NOMO-1 treated with DMSO at 0.1 percent for 48 hours (cell line): ENCODE measurements around the gene ITGB2.
"Not testable (repeated sequence)": the region's sequence is repeated elsewhere in the genome, so short reads cannot be mapped to it uniquely, and the experiment has no call there.

ENCODE experiments used
- DNase-seq: peaks from one replicate; lab custom pipeline; 2025; ENCODE audit not compliant: unreplicated experiment; lab: John Stamatoyannopoulos, UW

Gene ITGB2

DNA sequence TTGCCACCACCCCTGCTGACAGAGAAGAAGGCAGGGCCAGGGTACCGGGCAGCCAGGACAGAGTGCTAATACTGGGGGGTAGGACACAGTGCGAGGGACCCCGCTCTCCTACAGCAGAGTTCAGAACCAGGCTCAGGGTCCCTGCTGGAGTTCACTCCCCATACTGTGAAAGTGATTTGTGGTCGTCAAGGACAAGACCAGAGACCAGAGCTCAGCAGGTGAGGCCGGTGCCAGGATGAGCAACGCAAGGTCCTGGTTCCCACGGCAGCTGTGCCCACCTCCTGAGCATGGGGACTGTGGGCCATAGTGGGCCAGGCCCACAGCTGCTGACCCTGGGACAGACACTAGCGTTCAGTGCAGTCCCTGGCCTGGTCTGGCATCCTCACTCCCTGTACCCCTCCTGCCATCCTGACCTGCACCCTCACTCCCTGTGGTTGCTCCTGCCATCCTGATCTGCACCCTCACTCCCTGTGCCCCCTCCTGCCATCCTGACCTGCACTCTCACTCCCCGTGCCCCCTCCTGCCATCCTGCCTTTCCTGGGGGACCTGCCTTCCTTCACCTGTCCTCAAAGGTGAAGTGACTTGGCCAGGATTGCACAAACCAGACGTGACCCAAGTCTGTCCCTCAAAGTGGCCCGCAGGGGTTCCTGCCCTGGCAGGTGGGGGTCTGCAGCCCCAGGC lies 33.4 kb downstream of the ITGB2 start:
- DNase-seq, result no peak

DNA sequence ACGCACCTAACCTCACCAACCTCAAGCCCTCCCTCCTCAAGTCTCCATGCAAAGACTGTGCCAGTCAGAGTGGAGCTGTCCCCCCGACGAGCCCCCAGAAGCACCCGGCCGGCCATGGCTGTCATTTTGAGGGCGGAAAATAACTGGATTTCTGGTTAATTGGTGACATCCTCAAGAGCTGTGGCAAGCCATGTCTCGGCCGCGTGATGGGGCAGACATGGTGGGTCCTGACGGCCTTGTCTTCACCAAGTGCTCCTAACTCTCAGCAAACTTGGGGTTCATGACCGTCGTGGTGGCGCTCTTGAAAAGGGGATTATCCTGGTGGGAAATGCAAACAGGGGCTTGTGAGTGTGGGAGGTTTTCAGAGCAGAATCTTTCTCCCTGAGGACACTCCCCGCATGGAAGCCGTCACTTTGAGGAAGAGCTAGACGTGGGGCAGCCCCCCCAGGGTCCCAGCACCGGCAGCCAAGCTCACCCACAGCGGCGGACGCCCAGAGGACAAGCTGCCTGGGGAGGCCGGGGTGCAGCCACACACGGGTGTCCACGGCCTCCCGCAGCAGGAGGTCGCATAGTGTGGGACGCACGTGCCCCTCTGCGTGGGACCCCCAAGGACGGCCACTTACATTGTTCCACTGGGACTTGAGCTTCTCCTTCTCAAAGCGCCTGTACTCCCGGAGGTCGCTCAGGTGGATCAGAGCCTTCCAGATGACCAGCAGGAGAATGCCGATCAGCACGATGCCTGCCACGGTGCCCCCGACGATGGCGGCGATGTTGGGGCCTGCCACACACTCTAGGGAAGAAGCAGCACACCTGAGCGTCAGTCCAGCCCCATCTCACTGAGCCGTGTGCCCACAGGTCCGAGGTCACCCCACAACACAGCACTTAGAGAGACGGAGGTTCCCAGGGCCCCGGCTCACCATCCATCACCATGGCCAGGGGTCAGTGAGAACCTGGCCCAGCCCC lies 34.3 kb downstream of the ITGB2 start:
- DNase-seq, result no peak

GRCh38 chr21:44885615-44886014 lies 35.1 kb downstream of the ITGB2 start:
- DNase-seq, result no peak

GRCh38 chr21:44884097-44884496 lies 36.6 kb downstream of the ITGB2 start:
- DNase-seq, result no peak

- DNase-seq, result no peak
Observed at GRCh38 chr21:44883250-44883649, 37.4 kb downstream of the ITGB2 start.

- no peak for DNase-seq
Observed at GRCh38 chr21:44881198-44881872, 39.4 kb downstream of the ITGB2 start.

DNA sequence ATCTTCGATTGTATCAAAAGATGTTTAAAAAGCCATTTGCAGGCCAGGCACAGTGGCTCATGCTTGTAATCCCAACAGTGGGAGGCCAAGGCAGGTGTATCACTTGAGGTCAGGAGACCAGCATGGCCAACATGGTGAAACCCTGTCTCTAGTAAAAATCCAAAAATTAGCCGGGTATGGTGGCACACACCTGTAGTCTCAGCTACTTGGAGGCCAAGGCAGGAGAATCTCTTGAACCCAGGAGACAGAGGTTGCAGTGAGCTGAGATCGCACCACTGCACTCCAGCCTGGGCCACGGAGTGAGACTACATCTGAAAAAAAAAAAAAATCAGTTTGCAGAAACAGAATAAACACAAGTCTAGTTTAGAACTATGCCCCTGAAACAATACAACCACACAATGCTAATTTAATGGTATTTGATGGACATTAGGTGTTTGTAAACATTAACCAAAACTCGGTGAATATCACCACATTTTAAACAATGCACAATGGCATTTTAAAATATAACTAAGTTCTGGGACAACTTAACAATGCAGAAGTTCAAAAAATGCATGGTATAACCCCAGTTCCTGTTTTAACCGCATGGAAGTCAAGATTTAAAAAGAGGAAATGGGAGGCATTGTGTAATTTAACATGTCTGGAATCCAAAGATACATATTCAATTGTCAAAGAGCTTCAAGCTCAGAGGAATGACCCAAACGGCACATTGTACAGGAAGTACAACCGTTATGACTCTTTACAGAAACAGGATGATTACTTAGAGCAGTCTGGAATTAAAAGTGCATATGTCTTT lies 40.1 kb downstream of the ITGB2 start:
- DNase-seq, result peak; percentile 98

- DNase-seq, result not testable (repeated sequence)
Observed at GRCh38 chr21:44879238-44879637, 41.5 kb downstream of the ITGB2 start.

GRCh38 chr21:44878053-44878982 lies 42.4 kb downstream of the ITGB2 start:
- peak; percentile 91 for DNase-seq

DNA sequence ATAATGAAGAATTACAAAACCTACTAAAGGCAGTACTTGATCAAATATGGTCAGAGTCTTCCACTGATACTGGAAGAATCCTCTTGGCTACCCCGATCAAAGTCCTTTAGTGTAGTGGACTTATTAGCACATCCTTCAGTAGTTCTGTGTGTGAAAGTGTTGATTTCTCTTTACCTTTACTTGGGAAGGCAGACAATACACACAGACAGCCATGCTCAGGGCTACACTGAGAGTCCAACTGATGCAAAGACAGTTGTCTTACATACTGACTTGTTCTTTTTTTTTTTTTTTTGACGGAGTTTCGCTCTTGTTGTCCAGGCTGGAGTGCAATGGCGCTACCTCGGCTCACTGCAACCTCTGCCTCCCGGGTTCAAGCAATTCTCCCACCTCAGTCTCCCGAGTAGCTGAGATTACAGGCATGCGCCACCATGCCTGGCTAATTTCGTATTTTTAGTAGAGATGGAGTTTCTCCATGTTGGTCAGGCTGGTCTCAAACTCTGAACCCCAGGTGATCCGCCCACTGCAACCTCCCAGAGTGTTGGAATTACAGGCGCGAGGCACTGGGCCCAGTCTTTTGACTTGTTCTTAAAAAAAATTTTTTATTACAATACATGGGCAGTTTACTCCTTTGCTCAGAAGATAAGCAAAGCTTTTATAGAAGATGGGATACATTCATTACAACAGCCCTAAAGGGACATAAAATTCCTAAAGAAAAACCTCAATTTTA lies 43.7 kb downstream of the ITGB2 start:
- no peak for DNase-seq

GRCh38 chr21:44875316-44875700 lies 45.4 kb downstream of the ITGB2 start:
- peak; percentile 32 for DNase-seq

DNA sequence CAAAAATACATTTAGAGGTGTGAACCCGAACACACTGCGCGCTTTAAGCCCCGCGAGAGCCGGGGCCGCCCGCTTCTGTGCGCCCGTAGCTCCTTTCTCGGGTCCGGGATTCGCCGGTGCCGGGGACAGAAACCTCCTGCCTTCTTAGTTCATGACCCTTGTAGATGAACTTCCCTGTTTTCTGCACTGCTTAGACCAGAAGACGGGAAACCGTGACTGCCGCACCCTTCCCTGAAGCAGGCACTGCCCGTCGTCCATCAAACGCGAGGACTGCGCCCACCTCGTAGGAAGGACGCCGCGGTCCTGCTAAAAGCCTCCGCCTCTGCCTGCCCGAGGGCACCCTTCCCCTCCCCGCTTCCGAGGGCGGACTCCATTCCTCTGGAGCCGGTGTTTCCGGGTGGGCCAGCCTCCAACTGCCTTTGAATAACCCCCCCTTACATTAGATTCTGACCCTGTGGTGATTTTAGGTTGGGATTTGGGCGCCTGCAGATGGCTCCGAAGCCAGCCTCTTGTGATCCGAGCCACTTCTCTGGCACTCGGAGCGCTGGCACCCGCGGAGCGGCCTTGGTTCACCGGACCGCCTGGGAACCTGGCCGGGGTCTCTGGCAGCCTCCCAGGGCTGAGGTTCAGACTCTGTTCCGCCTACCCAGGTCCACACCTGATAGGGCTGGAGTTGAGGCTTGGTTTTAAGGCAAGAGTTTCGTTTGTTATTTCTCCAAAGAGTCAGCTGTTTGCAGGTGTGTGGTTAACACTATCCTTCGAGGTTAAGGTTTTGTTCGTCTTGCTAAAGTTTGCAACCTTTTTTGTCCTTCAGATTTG lies 46.0 kb downstream of the ITGB2 start:
- DNase-seq, result peak; percentile 61

- DNase-seq, result no peak
Observed at GRCh38 chr21:44874240-44874496, 46.5 kb downstream of the ITGB2 start.

DNA sequence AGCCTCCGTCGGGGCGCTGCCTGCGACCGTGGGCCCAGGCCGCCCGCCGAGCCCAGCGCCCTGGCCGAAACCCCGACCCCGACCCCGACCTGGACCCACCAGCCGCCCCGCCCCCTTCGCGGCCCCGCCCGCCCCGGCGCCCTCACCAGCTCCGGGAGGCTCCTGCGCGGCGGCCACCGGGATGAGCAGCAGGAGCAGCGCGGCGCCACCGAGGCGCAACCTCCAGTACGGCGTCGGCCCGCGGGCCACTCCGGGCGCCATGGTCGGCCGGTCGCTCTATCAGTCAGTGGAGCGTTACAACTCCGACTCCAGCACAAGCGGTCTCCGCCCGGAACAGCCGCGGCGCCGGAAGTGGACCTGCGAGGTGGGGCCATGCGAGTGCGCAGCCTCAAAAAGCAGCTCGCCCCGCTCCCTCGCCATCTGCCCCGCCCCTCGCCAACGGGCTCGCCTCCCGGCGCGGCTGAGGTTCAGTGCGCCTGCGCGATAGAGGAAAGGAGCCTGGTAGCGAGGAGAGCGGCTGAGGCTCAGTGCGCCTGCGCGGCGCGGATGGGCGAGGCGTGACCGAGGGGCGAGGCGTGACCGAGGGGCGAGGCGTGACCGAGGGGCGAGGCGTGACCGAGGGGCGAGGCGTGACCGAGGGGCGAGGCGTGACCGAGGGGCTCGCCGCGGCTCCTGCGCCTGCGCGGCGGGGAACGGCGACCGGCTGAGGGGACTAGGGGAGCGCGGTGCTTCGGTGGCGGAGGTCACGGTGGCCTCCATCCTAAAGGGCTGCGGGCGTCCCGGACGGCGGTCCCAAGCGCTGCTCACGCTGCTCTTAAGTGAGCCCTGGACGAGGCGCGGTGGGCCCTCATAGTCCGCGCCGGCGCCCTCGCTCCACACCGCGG lies 47.1 kb downstream of the ITGB2 start, which contains the start of gene PTTG1IP:
TSS of gene PTTG1IP (minus strand) at position 335 of the 884 bp plus-strand sequence. CDS start at position 261, 74 bp downstream.
- peak; percentile 96 for DNase-seq

DNA sequence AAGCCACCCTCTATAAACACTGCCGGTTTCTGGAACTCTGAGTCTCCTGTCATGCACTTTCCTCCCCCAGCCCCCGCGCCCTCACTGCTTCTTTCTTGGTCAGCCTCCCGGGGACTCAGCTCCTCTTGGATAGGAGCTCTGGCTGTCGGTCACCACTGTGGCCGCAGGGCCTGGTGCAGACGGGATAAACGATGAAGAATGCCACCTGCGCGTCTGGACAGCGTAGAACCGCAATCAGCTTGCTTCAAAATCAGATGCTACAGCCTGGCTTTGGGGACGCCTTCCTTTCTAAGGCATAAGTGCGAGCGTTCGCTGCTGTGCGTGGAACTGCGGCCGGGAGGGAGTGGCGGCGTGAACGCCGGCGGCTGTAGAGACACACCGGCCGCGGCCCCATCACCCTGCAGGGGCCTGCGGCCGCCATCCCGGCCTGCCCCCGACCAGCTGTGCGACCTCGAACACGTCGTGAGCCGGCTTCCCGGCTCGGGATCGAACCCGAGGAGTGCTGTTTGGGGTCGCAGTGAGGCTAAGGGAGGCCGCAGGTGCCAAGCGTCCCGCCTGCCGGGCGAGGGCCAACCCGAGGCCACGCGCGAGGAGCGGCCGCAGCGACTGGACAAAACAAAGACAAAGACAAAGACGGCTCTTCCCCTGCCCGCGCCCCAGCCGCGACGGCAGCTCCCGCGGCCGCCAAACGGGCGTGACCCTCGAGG lies 47.9 kb downstream of the ITGB2 start:
- no peak for DNase-seq

- DNase-seq, result no peak
Observed at GRCh38 chr21:44872323-44872648, 48.4 kb downstream of the ITGB2 start.
